Fibroblast of mammary gland (primary cell): ENCODE measurements around the gene TNFSF4.

Source experiments
- DNase-seq: peaks from one replicate; pipeline ENCODE4 v3.0.0-alpha.2; 2010; ENCODE audit warnings: low read depth
- H3K4me3 ChIP-seq: 2 replicates; pipeline ENCODE4 v1.5.1; 2011; ENCODE audit warnings: low read depth, mild to moderate bottlenecking, low read length, moderate library complexity; ENCODE audit not compliant: control insufficient read depth
- TF ChIP-seq, protein P1 (sequence below): conservative IDR thresholded peaks from 2 replicates; pipeline ENCODE4 v1.5.1; 2011; ENCODE audit warnings: low read depth, low read length, inconsistent platforms; ENCODE audit not compliant: control insufficient read depth, insufficient read depth

Gene TNFSF4

DNA sequence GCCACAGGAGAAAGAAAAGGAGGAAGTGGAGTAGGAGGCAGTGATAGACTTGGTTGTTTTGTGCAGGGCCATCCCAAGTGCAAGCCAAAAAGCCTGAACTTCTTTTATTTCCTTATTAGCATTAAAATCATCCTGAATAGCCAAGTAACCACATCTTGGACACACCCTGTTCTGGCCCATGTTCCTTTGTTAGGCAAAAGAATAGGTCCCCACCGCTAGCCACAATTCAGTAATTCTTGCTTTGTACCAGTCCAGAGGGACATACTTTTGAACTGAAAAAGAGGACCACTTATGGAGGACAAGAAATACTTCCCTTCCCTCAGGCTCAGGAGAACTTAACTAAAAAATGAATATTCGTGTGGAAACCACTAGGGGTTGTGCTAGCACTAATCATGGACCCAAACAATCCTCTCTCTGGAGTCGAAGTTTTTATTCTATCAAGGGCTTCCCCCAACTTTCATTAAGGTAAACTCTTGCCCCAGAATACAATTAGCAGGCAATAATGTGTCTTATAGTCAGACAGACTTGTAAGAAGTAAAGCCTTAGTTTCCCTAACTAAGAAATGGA is 19.4 kb downstream of the TNFSF4 start:
- no peak overlapping the region for H3K4me3 ChIP-seq
- TF ChIP-seq, protein P1, sequence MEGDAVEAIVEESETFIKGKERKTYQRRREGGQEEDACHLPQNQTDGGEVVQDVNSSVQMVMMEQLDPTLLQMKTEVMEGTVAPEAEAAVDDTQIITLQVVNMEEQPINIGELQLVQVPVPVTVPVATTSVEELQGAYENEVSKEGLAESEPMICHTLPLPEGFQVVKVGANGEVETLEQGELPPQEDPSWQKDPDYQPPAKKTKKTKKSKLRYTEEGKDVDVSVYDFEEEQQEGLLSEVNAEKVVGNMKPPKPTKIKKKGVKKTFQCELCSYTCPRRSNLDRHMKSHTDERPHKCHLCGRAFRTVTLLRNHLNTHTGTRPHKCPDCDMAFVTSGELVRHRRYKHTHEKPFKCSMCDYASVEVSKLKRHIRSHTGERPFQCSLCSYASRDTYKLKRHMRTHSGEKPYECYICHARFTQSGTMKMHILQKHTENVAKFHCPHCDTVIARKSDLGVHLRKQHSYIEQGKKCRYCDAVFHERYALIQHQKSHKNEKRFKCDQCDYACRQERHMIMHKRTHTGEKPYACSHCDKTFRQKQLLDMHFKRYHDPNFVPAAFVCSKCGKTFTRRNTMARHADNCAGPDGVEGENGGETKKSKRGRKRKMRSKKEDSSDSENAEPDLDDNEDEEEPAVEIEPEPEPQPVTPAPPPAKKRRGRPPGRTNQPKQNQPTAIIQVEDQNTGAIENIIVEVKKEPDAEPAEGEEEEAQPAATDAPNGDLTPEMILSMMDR, result no peak
- no peak for DNase-seq

DNA sequence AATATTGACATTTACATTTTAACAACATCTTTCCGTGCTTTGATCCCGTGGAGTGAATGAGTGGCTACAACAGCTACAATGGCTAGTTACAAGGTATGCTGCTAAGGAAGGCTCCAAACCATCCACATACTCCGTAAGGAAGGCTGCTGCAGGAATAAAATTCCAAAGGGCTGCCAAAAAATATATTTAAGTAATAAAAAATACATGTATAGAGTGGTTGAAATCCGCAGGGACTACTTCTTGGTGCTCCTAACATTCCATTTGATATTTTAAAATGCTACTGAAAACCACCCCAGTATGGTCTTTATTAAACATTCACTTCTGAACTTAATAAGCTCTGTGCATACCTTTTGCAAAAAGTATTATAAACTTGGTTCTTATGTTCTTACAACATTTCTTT is 25.3 kb downstream of the TNFSF4 start:
- no peak overlapping the region for H3K4me3 ChIP-seq
- DNase-seq, result no peak

DNA sequence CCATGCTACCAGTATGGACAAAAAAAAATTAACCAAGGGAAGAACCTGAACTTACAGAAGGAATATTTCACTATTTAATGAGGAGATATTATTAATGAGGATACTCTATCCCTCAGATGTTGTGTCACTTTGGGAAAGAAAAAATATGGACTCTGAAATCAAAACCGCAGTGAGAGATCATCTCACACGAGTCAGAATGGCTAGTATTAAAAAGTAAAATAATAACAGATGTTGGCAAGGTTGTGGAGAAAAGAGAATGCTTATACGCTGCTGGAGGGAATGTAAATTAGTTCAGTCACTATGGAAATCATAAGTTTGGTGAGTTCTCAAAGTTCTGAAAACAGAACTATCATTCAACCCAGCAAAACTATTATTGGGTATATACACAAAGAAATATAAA is 30.9 kb downstream of the TNFSF4 start:
- no peak overlapping the region for H3K4me3 ChIP-seq
- TF ChIP-seq, protein P1, result no peak
- peak; percentile 14 for DNase-seq

More for the DNA sequence above, 25.3 kb downstream of the TNFSF4 start:
- TF ChIP-seq, protein P1, result no peak

DNA sequence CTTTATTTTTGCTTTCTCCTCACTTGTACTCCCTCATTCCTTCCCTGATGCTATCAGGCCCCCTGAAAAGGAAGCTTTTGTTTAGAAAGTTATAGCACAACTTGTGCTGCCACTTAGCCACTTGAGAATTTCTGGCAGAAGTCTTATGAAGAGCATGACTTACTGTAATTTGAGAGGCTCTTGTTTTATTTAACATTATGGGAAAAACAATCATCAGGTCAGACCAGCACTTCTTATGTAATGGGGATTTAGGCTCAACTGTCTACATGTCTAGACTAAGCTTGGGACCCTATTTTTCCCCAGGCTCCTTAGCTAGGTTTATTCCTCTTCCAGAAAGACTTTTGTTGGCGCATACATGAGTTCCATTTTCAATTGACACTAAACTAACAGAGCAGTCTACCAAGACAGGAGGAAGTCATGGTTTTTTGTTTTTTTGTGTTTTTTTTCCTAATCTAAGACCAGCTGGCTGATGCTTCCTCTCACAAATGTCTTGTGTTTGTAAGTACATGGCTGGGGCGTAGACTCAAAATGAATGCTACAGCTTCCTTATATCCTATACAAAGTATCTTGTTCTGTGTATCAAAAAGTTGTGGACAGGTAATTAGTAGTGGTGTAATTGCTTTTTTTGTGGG is 31.5 kb downstream of the TNFSF4 start:
- no peak overlapping the region for H3K4me3 ChIP-seq
- TF ChIP-seq, protein P1, result no peak
- peak; percentile 41 for DNase-seq

DNA sequence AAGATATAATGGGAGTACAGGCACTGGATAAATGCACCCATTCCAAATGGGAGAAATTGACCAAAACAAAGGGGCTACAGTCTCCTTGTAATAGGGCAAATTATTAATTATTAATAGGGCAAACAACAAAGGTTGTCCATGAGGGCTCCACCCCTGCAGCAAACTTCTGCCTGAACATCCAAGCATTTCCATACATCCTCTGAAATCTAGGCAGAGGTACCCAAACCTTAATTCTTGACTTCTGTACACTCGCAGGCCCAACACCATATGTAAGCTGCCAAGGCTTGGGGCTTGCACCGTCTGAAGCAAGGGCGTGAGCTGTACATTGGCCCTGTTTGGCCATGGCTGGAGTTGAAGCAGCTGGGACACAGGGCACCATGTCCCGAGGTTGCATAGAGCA is 33.7 kb downstream of the TNFSF4 start:
- DNase-seq, result no peak
- no peak overlapping the region for H3K4me3 ChIP-seq
- TF ChIP-seq, protein P1, result no peak

DNA sequence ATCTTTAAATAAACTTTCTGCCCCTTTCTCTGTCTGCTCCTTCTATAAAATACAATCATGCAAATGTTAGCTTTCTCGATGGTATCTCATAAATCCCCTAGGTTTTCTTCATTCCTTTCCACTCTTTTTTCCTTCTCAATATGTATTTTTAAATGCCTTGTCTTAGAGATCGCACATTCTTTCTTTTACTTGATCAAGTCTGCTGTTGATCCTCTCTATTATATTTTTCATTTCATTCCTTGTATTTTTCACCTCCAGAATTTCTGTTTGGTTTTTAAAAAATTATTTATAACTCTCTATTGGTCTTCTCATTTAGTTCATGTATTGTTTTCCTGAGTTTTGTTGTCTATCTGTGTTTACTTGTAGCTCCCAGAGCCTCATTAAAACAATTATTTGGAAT is 36.0 kb downstream of the TNFSF4 start:
- TF ChIP-seq, protein P1, result no peak
- no peak overlapping the region for H3K4me3 ChIP-seq
- DNase-seq, result no peak
